ENCODE data around the gene BABAM2.

The BABAM2 gene

DNA sequence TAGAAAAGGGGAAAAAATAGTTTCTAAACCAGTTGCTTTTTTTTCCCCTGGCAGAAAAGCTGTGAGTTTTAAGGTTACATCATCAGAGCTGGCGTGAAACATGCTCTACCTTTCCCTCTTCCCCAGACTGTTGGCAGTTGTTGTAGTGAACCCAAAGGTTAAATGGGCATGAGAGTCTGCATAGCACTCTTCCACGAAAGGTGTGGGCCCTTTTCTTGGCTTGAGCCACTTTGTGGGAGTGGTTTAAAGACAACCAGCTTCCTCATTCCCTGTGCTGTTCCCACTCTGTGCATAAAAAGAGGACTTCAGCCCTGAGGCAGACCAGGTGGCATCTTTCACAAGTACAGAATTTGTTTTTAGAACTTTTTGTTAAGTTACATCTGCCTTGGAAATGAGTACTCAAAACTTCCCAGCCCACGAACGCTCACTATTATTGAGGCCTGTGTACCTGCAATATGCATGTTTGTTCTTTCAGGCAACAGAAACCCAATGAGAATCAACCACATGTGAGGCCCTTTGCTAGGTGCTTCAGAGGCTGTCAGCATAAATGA is 243.8 kb downstream of the BABAM2 start:
- DNase-seq (ENCODE audit: low read depth), result no peak
- TF ChIP-seq, protein P1, sequence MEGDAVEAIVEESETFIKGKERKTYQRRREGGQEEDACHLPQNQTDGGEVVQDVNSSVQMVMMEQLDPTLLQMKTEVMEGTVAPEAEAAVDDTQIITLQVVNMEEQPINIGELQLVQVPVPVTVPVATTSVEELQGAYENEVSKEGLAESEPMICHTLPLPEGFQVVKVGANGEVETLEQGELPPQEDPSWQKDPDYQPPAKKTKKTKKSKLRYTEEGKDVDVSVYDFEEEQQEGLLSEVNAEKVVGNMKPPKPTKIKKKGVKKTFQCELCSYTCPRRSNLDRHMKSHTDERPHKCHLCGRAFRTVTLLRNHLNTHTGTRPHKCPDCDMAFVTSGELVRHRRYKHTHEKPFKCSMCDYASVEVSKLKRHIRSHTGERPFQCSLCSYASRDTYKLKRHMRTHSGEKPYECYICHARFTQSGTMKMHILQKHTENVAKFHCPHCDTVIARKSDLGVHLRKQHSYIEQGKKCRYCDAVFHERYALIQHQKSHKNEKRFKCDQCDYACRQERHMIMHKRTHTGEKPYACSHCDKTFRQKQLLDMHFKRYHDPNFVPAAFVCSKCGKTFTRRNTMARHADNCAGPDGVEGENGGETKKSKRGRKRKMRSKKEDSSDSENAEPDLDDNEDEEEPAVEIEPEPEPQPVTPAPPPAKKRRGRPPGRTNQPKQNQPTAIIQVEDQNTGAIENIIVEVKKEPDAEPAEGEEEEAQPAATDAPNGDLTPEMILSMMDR (conservative IDR thresholded peaks at IDR 0.05; ENCODE audit: low read depth, low read length), result no peak
- H3K4me3 ChIP-seq (ENCODE audit: low read depth, low read length), result no peak overlapping the region

DNA sequence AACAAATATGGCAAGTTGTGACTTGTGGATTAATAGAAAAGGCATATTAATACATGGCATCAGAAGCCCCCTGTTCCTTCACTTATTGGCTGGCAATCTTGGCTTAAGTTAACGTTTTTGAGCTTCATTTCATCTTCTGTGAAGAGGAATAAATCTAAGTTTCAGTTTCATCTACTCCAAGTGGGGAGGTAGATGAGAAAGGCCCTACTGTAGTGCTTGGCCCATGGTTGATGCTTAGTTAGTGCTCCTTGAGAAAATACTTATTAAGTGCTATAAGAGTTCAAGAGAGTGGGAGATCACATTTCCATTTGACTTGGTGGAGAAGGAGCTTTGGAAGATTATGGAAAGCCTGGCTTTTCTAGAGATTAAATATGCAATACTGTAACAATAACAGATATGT is 244.3 kb downstream of the BABAM2 start:
- TF ChIP-seq, protein P1 (conservative IDR thresholded peaks at IDR 0.05; ENCODE audit: low read depth, low read length), result no peak
- H3K4me3 ChIP-seq (ENCODE audit: low read depth, low read length), result no peak overlapping the region
- DNase-seq (ENCODE audit: low read depth), result no peak

DNA sequence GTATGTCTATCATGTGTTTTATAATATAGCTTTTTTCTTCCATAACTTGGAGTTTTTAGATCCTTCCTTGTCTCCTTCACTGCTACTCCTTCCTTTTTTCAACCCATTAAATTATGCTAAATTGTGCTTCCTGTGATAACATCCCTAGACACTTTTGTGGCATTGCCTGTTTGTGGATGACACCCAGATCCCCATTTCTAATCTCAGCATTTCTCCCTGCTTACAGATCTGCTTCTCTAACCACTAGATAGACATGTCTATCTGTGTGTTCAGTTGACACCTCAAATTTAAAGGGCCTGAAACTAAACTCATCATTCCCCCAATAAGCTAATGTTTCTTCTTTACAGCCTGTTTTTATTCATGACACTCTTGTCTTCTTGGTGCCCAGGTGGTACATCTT is 244.8 kb downstream of the BABAM2 start:
- no peak overlapping the region for H3K4me3 ChIP-seq (ENCODE audit: low read depth, low read length)
- no peak for DNase-seq (ENCODE audit: low read depth)
- TF ChIP-seq, protein P1 (conservative IDR thresholded peaks at IDR 0.05; ENCODE audit: low read depth, low read length), result no peak

DNA sequence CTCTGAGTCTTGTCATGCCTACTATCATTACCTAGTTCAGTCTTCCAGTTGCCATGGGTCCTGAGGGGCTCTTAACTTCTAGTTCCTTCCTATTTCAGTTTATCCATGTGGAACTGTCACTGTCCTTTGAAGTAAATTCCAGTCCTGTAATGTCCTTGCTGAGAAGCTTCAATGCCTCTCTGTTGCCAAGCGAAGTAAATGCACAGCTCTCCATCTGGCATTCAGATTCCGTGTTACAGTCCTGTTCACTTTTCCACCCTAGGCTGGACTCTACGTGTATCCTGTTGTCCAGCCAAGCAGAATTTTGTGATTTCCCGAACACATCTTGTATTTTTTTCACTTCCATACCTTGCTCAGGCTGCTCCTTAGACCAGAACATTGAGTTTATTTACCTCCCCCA is 245.3 kb downstream of the BABAM2 start:
- H3K4me3 ChIP-seq (ENCODE audit: low read depth, low read length), result no peak overlapping the region
- DNase-seq (ENCODE audit: low read depth), result no peak
- TF ChIP-seq, protein P1 (conservative IDR thresholded peaks at IDR 0.05; ENCODE audit: low read depth, low read length), result no peak

DNA sequence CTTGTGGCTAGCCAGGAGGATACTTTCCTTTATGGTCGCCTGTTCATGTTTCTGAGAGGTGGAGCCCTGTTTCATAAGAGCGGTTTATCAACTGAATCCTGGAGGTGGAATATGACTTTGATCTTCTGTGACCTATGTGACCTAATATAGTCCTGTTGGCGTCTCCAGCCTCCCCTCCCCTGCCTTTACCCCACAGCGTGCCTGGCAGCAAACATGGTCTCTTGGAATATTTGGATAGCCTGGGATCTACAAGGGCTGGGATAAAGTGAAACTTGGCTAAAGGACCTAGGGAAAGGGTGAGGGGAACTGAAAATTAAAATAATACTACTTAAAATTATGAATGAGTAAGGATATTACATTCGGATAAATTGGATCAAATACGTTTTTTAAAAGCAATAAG is 246.0 kb downstream of the BABAM2 start:
- TF ChIP-seq, protein P1 (conservative IDR thresholded peaks at IDR 0.05; ENCODE audit: low read depth, low read length), result no peak
- H3K4me3 ChIP-seq (ENCODE audit: low read depth, low read length), result no peak overlapping the region
- no peak for DNase-seq (ENCODE audit: low read depth)

DNA sequence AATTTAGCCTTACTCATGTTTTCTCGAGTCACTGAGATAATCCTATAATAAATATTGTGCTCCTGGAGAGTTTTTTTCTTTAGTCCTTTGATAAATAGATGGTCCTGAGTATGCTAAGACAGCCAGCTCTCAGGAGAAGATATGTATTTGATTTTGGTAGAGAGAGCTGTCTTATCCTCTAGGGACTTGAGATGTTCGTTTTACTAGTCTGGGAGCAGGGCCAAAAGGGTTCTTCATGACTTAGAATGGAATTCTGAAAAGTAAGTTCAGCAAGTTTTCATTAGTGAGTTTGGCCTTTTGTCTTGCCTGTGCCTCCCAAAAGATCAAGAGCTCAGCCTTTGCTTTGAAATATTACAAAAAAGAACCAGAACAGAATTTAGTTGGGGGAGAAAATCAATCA is 246.7 kb downstream of the BABAM2 start:
- DNase-seq (ENCODE audit: low read depth), result peak; percentile 96
- no peak overlapping the region for H3K4me3 ChIP-seq (ENCODE audit: low read depth, low read length)
- TF ChIP-seq, protein P1 (conservative IDR thresholded peaks at IDR 0.05; ENCODE audit: low read depth, low read length), result no peak

DNA sequence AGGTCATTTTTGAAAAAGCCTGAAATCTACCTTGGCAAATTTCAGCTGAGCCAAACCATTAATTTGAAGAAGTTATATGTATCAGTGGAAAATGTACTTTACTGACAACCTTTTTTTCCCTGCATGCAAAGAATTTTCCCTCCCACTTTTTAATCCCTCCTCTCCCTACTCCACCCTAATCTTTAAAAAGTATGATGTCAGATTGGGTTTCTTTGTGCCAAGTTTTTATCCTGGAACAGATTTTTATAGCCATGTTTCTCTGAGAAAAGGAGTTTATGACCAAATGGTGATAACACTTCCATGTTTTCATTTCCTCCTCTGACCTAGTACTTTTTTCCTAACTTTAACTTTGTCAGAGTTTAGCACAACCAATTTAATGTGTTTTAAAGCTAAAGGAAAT is 251.9 kb downstream of the BABAM2 start:
- no peak for DNase-seq (ENCODE audit: low read depth)
- H3K4me3 ChIP-seq (ENCODE audit: low read depth, low read length), result no peak overlapping the region
- TF ChIP-seq, protein P1 (conservative IDR thresholded peaks at IDR 0.05; ENCODE audit: low read depth, low read length), result no peak
